Measurements from ENCODE around the gene UBR3. TPM values are rescaled to one million over a fixed set of nuclear protein-coding genes. Genes with fewer than 3 reads are reported as not detected.

UBR3 gene
- 10 to 100 TPM in 2 of 4 donors, 1 to 10 TPM in 2; 8.1 to 21.6 (median 10.1) TPM for polyA plus RNA-seq
- long read RNA-seq, donor 1 = 0 reads
- long read RNA-seq, donor 2 = 0 reads
- long read RNA-seq, donor 3 = 0 reads
- long read RNA-seq, donor 4 = 0 reads
- long read RNA-seq, donor 5 = 0 reads
- long read RNA-seq, donor 6 = 0 reads
- long read RNA-seq, donor 7 = 0 reads
- long read RNA-seq, donor 8 = 0 reads
- long read RNA-seq, donor 9 = 0 reads
- long read RNA-seq, donor 10 = 0 reads

GRCh38 chr2:169827272-169828140 is at the start of gene UBR3:
UBR3 (plus strand) TSS chr2:169827454; CDS start chr2:169827508, 54 bp downstream.
- WGBS, 3 donors = 0 to 1% (median 0%) methylated on average over 46 to 104 of the region's 104 CpGs
- FAIRE-seq (no peak), DNase-seq (peak; percentile 89 to 96)
- Histone ChIP-seq H3K4me3 (ENCODE audit: low read depth in 1 of 3, low read length in 3 of 3) (peak within 1 kb of the TSS; percentile 65 to 97 (median 97)), H3K36me3 (ENCODE audit: control insufficient read depth in 3 of 3, insufficient read depth in 2 of 3, low read depth in 1 of 3, low read length in 3 of 3) (peaks cover 0 to 2% (median 0%) of the 10 kb centered on the region in 3 donors), H3K27me3 (ENCODE audit: control insufficient read depth in 3 of 3, insufficient read depth in 3 of 3, low read length in 3 of 3) (no peaks in the 10 kb centered on the region), H3K4me1 (ENCODE audit: control insufficient read depth in 3 of 3, insufficient read depth in 2 of 3, low read depth in 1 of 3, low read length in 2 of 3) (peaks cover 1 to 11% (median 3%) of the 10 kb centered on the region in 3 donors), H3K27ac (ENCODE audit: low read depth in 1 of 3, low read length in 2 of 3) (peak within 1 kb of the TSS; percentile 63 to 94 (median 87)), H3K9me3 (ENCODE audit: control insufficient read depth in 2 of 2, insufficient read depth in 1 of 2, low read depth in 1 of 2, low read length in 1 of 2) (no peaks in the 10 kb centered on the region)

GRCh38 chr2:169778446-169778845 is 48.8 kb upstream of the UBR3 start:
- H3K27ac ChIP-seq (ENCODE audit: low read depth in 1 of 3, low read length in 2 of 3) = no peak overlapping the region
- H3K36me3 ChIP-seq (ENCODE audit: control insufficient read depth in 3 of 3, insufficient read depth in 2 of 3, low read depth in 1 of 3, low read length in 3 of 3) = no peaks in the 10 kb centered on the region
- no peaks in the 10 kb centered on the region for H3K27me3 ChIP-seq (ENCODE audit: control insufficient read depth in 3 of 3, insufficient read depth in 3 of 3, low read length in 3 of 3)
- DNase-seq (no peak), FAIRE-seq (no peak)
- 80 to 93% (median 89%) methylated on average over 3 of the region's 3 CpGs for WGBS, 3 donors
- no peaks in the 10 kb centered on the region for H3K9me3 ChIP-seq (ENCODE audit: control insufficient read depth in 2 of 2, insufficient read depth in 1 of 2, low read depth in 1 of 2, low read length in 1 of 2)
- H3K4me3 ChIP-seq (ENCODE audit: low read depth in 1 of 3, low read length in 3 of 3) = no peak overlapping the region
- H3K4me1 ChIP-seq (ENCODE audit: control insufficient read depth in 3 of 3, insufficient read depth in 2 of 3, low read depth in 1 of 3, low read length in 2 of 3) = no peaks in the 10 kb centered on the region

DNA sequence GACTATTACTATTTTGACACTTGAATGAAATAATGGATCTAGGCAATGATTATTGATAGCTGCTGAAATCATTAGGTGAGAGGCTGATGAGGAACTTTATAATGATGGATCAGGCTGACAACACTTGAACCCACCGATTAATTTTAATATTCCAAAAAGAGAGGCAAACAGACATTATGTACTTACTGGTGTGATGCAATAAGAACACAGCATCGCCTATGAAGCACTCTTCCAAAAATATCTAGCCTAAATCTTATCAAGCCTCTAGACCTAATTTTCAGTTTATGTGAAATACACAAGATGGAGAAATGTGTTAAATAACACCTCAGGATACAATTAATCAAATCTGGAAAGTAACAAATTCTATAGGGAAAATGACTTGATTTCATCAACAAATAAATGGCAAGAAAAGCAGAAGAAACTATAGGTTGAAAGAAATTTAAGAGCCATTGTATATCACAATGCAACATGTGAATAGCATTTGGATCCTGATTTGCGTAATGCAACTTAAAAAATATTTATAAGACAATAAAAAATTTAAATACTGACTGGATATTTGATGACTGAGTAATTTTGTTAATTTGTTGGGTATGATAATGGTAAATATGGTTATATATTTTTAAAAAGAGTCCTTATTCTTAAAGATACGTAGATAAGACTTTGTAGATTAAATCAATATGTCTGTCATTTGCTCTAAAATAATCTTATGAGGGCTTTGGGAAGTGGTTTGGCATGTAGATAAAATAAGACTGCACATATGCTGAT is 45.8 kb upstream of the UBR3 start:
- Histone ChIP-seq H3K36me3 (ENCODE audit: control insufficient read depth in 3 of 3, insufficient read depth in 2 of 3, low read depth in 1 of 3, low read length in 3 of 3) (no peaks in the 10 kb centered on the region), H3K27me3 (ENCODE audit: control insufficient read depth in 3 of 3, insufficient read depth in 3 of 3, low read length in 3 of 3) (no peaks in the 10 kb centered on the region), H3K9me3 (ENCODE audit: control insufficient read depth in 2 of 2, insufficient read depth in 1 of 2, low read depth in 1 of 2, low read length in 1 of 2) (no peaks in the 10 kb centered on the region), H3K27ac (ENCODE audit: low read depth in 1 of 3, low read length in 2 of 3) (no peak overlapping the region), H3K4me3 (ENCODE audit: low read depth in 1 of 3, low read length in 3 of 3) (no peak overlapping the region), H3K4me1 (ENCODE audit: control insufficient read depth in 3 of 3, insufficient read depth in 2 of 3, low read depth in 1 of 3, low read length in 2 of 3) (no peaks in the 10 kb centered on the region)
- FAIRE-seq = no peak
- DNase-seq = no peak
- WGBS, 3 donors = 89 to 93% (median 90%) methylated on average over 4 of the region's 4 CpGs

GRCh38 chr2:169782513-169782912 is 44.7 kb upstream of the UBR3 start:
- Histone ChIP-seq H3K9me3 (ENCODE audit: control insufficient read depth in 2 of 2, insufficient read depth in 1 of 2, low read depth in 1 of 2, low read length in 1 of 2) (no peaks in the 10 kb centered on the region), H3K27me3 (ENCODE audit: control insufficient read depth in 3 of 3, insufficient read depth in 3 of 3, low read length in 3 of 3) (no peaks in the 10 kb centered on the region), H3K27ac (ENCODE audit: low read depth in 1 of 3, low read length in 2 of 3) (no peak overlapping the region), H3K4me3 (ENCODE audit: low read depth in 1 of 3, low read length in 3 of 3) (no peak overlapping the region), H3K4me1 (ENCODE audit: control insufficient read depth in 3 of 3, insufficient read depth in 2 of 3, low read depth in 1 of 3, low read length in 2 of 3) (no peaks in the 10 kb centered on the region), H3K36me3 (ENCODE audit: control insufficient read depth in 3 of 3, insufficient read depth in 2 of 3, low read depth in 1 of 3, low read length in 3 of 3) (no peaks in the 10 kb centered on the region)
- FAIRE-seq (no peak), DNase-seq (no peak)
- 93 to 97% (median 94%) methylated on average over 1 of the region's 1 CpG for WGBS, 3 donors

GRCh38 chr2:169790581-169790980 is 36.7 kb upstream of the UBR3 start:
- no peak for FAIRE-seq
- no peak for DNase-seq
- Histone ChIP-seq H3K27me3 (ENCODE audit: control insufficient read depth in 3 of 3, insufficient read depth in 3 of 3, low read length in 3 of 3) (peaks cover 0 to 2% (median 0%) of the 10 kb centered on the region in 3 donors), H3K9me3 (ENCODE audit: control insufficient read depth in 2 of 2, insufficient read depth in 1 of 2, low read depth in 1 of 2, low read length in 1 of 2) (peaks cover 0 to 3% of the 10 kb centered on the region in 2 donors), H3K36me3 (ENCODE audit: control insufficient read depth in 3 of 3, insufficient read depth in 2 of 3, low read depth in 1 of 3, low read length in 3 of 3) (no peaks in the 10 kb centered on the region), H3K27ac (ENCODE audit: low read depth in 1 of 3, low read length in 2 of 3) (no peak overlapping the region), H3K4me1 (ENCODE audit: control insufficient read depth in 3 of 3, insufficient read depth in 2 of 3, low read depth in 1 of 3, low read length in 2 of 3) (no peaks in the 10 kb centered on the region), H3K4me3 (ENCODE audit: low read depth in 1 of 3, low read length in 3 of 3) (no peak overlapping the region)
- 83 to 89% (median 86%) methylated on average over 4 to 5 of the region's 5 CpGs for WGBS, 3 donors

GRCh38 chr2:169795181-169795580 is 32.1 kb upstream of the UBR3 start:
- no peak overlapping the region for H3K4me3 ChIP-seq (ENCODE audit: low read depth in 1 of 3, low read length in 3 of 3)
- peaks cover 0 to 3% of the 10 kb centered on the region in 2 donors for H3K9me3 ChIP-seq (ENCODE audit: control insufficient read depth in 2 of 2, insufficient read depth in 1 of 2, low read depth in 1 of 2, low read length in 1 of 2)
- H3K4me1 ChIP-seq (ENCODE audit: control insufficient read depth in 3 of 3, insufficient read depth in 2 of 3, low read depth in 1 of 3, low read length in 2 of 3) = no peaks in the 10 kb centered on the region
- FAIRE-seq (no peak), DNase-seq (no peak)
- H3K27ac ChIP-seq (ENCODE audit: low read depth in 1 of 3, low read length in 2 of 3) = no peak overlapping the region
- H3K27me3 ChIP-seq (ENCODE audit: control insufficient read depth in 3 of 3, insufficient read depth in 3 of 3, low read length in 3 of 3) = no peaks in the 10 kb centered on the region
- WGBS, 3 donors = 72 to 100% (median 90%) methylated on average over 2 of the region's 2 CpGs
- H3K36me3 ChIP-seq (ENCODE audit: control insufficient read depth in 3 of 3, insufficient read depth in 2 of 3, low read depth in 1 of 3, low read length in 3 of 3) = no peaks in the 10 kb centered on the region

DNA sequence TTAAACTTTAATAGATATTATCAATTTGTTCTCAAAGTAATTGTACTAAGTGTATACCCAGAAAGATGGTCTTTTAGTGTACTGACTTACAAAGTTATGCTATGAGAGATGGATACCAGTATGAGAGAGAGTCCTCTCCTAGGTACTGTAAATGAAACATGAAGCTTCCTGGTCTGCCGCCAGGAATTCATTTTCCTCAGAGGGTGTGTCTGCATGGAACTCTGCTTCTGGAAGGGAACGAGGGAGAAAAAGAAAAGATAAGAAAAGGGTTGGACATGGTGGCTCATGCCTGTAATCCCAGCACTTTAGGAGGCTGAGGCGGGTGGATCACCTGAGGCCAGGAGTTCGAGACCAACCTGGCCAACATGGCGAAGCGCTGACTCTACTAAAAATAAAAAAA is 30.8 kb upstream of the UBR3 start:
- 66 to 81% (median 69%) methylated on average over 6 of the region's 6 CpGs for WGBS, 3 donors
- Histone ChIP-seq H3K27ac (ENCODE audit: low read depth in 1 of 3, low read length in 2 of 3) (no peak overlapping the region), H3K36me3 (ENCODE audit: control insufficient read depth in 3 of 3, insufficient read depth in 2 of 3, low read depth in 1 of 3, low read length in 3 of 3) (peaks cover 0 to 2% (median 0%) of the 10 kb centered on the region in 3 donors), H3K4me1 (ENCODE audit: control insufficient read depth in 3 of 3, insufficient read depth in 2 of 3, low read depth in 1 of 3, low read length in 2 of 3) (no peaks in the 10 kb centered on the region), H3K4me3 (ENCODE audit: low read depth in 1 of 3, low read length in 3 of 3) (no peak overlapping the region), H3K9me3 (ENCODE audit: control insufficient read depth in 2 of 2, insufficient read depth in 1 of 2, low read depth in 1 of 2, low read length in 1 of 2) (peaks cover 0 to 3% of the 10 kb centered on the region in 2 donors), H3K27me3 (ENCODE audit: control insufficient read depth in 3 of 3, insufficient read depth in 3 of 3, low read length in 3 of 3) (no peaks in the 10 kb centered on the region)
- DNase-seq = peak in 1 of 2 donors; percentile 31
- FAIRE-seq = no peak

DNA sequence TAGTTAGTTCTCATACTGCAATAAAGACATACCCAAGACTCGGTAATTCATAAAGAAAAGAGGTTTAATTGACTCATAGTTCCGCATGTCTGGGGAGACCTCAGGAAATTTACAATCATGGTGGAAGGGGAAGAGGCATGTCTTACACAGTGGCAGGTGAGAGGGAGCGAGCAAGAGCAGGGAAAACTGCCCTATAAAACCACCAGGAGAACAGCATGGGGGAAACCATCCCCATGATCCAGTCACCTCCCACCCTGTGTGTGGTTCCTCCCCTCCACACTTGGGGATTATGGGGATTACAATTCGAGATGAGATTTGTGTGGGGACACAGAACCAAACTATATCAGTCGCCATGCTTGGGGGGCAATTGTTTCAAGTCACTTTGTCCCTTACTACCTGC is 29.7 kb upstream of the UBR3 start:
- peaks cover 0 to 8% (median 0%) of the 10 kb centered on the region in 3 donors for H3K36me3 ChIP-seq (ENCODE audit: control insufficient read depth in 3 of 3, insufficient read depth in 2 of 3, low read depth in 1 of 3, low read length in 3 of 3)
- H3K4me3 ChIP-seq (ENCODE audit: low read depth in 1 of 3, low read length in 3 of 3) = no peak overlapping the region
- H3K4me1 ChIP-seq (ENCODE audit: control insufficient read depth in 3 of 3, insufficient read depth in 2 of 3, low read depth in 1 of 3, low read length in 2 of 3) = no peaks in the 10 kb centered on the region
- WGBS, 3 donors = 91 to 93% (median 92%) methylated on average over 5 of the region's 5 CpGs
- H3K27me3 ChIP-seq (ENCODE audit: control insufficient read depth in 3 of 3, insufficient read depth in 3 of 3, low read length in 3 of 3) = no peaks in the 10 kb centered on the region
- DNase-seq (no peak), FAIRE-seq (no peak)
- peaks cover 0 to 3% of the 10 kb centered on the region in 2 donors for H3K9me3 ChIP-seq (ENCODE audit: control insufficient read depth in 2 of 2, insufficient read depth in 1 of 2, low read depth in 1 of 2, low read length in 1 of 2)
- no peak overlapping the region for H3K27ac ChIP-seq (ENCODE audit: low read depth in 1 of 3, low read length in 2 of 3)
